ENCODE data around the gene C1orf198.

The C1orf198 gene

GRCh38 chr1:230909974-230910754 is 41.8 kb upstream of the C1orf198 start:
- H3K4me3 ChIP-seq (ENCODE audit: low read depth, low read length): no peak overlapping the region
- no peak for TF ChIP-seq CTCF (IDR thresholded peaks at IDR 0.05; ENCODE audit: borderline replicate concordance, insufficient read depth, low read depth, low read length)

- no peak overlapping the region for H3K4me3 ChIP-seq (ENCODE audit: low read depth, low read length)
- no peak for TF ChIP-seq CTCF (IDR thresholded peaks at IDR 0.05; ENCODE audit: borderline replicate concordance, insufficient read depth, low read depth, low read length)
Observed at GRCh38 chr1:230907472-230908205, 39.3 kb upstream of the C1orf198 start.

GRCh38 chr1:230906226-230906625 is 37.9 kb upstream of the C1orf198 start:
- no peak overlapping the region for H3K4me3 ChIP-seq (ENCODE audit: low read depth, low read length)
- TF ChIP-seq CTCF (IDR thresholded peaks at IDR 0.05; ENCODE audit: borderline replicate concordance, insufficient read depth, low read depth, low read length): no peak

- TF ChIP-seq CTCF (IDR thresholded peaks at IDR 0.05; ENCODE audit: borderline replicate concordance, insufficient read depth, low read depth, low read length): no peak
- no peak overlapping the region for H3K4me3 ChIP-seq (ENCODE audit: low read depth, low read length)
Observed at GRCh38 chr1:230905733-230906132, 37.4 kb upstream of the C1orf198 start.

- no peak overlapping the region for H3K4me3 ChIP-seq (ENCODE audit: low read depth, low read length)
- TF ChIP-seq CTCF (IDR thresholded peaks at IDR 0.05; ENCODE audit: borderline replicate concordance, insufficient read depth, low read depth, low read length): no peak
Observed at GRCh38 chr1:230902349-230902923, 34.1 kb upstream of the C1orf198 start.

GRCh38 chr1:230901671-230902070 is 33.4 kb upstream of the C1orf198 start:
- TF ChIP-seq CTCF (IDR thresholded peaks at IDR 0.05; ENCODE audit: borderline replicate concordance, insufficient read depth, low read depth, low read length): no peak
- H3K4me3 ChIP-seq (ENCODE audit: low read depth, low read length): no peak overlapping the region
